Upper lobe of left lung (tissue), 4 donors: ENCODE data around the gene PCDHB13.

Experiments used
- CTCF ChIP-seq, 6 experiments: fragments of 450-650 bp in 4 of 6; fragments of 200-600 bp in 2 of 6; sonication (generic) in 2 of 6; IDR thresholded peaks; one replicate each; pipeline ENCODE4 v1.5.1; 2016 to 2019; ENCODE audit warnings: antibody characterized with exemption in 6 of 6
- EP300 ChIP-seq, 4 donors: sonication (generic); formaldehyde crosslinking; IDR thresholded peaks; one replicate each; pipeline ENCODE4 v1.5.1; 2017; ENCODE audit warnings: antibody characterized with exemption in 4 of 4, control low read depth in 2 of 4
- POLR2A ChIP-seq, 4 donors: fragments of 450-650 bp; IDR thresholded peaks; one replicate each; pipeline ENCODE4 v1.5.1; 2016 to 2017; ENCODE audit warnings: antibody characterized with exemption in 4 of 4, mild to moderate bottlenecking in 2 of 4
- POLR2AphosphoS5 ChIP-seq, 2 donors: sonication (generic); formaldehyde crosslinking; IDR thresholded peaks; one replicate each; pipeline ENCODE4 v1.5.1; 2017; ENCODE audit warnings: antibody characterized with exemption in 2 of 2

- no peak for TF ChIP-seq POLR2A (IDR thresholded peaks at IDR 0.05)
- TF ChIP-seq EP300 (IDR thresholded peaks at IDR 0.05), result no peak
- TF ChIP-seq CTCF (IDR thresholded peaks at IDR 0.05), result no peak
- no peak for TF ChIP-seq POLR2AphosphoS5 (IDR thresholded peaks at IDR 0.05)
These were observed 45.2 kb downstream of the PCDHB13 start for GRCh38 chr5:141258948-141259347.
